Measurements from ENCODE around the gene COX17.

The COX17 gene

GRCh38 chr3:119663885-119664284 lies 13.3 kb downstream of the COX17 start:
- Histone ChIP-seq H3K9me3 (ENCODE audit: insufficient read depth, low read length, severe bottlenecking) (no peaks in the 10 kb centered on the region), H3K36me3 (ENCODE audit: insufficient read depth, low read length) (peaks cover 10% of the 10 kb centered on the region; the same call in 1 of the 2 replicates), H4K20me1 (ENCODE audit: insufficient read depth, low read length) (no peaks in the 10 kb centered on the region), H3K4me2 (ENCODE audit: insufficient read depth, low read length) (no peak overlapping the region), H3K79me2 (ENCODE audit: insufficient read depth, low read length) (no peaks in the 10 kb centered on the region), H2AFZ (ENCODE audit: low read depth, low read length) (no peak overlapping the region), H3K4me1 (ENCODE audit: insufficient read depth, low read length) (no peaks in the 10 kb centered on the region), H3K27me3 (ENCODE audit: insufficient read depth, low read length, poor library complexity) (no peaks in the 10 kb centered on the region), H3K4me3 (ENCODE audit: low read depth in 1 of 2, low read length in 2 of 2) (no peak overlapping the region), H3K27ac (ENCODE audit: low read length) (no peak overlapping the region), H3K9ac (ENCODE audit: low read depth, low read length) (no peak overlapping the region)
- DNase-seq (no peak), ATAC-seq (ENCODE audit: insufficient read depth, low read depth) (no peak)
- no peak for TF ChIP-seq CTCF (IDR thresholded peaks at IDR 0.05; ENCODE audit: borderline replicate concordance, extremely low read depth, low read length, poor library complexity, severe bottlenecking)
- TF ChIP-seq EZH2 (IDR thresholded peaks at IDR 0.05; ENCODE audit: borderline replicate concordance, low read depth, low read length, severe bottlenecking) = no peak

DNA sequence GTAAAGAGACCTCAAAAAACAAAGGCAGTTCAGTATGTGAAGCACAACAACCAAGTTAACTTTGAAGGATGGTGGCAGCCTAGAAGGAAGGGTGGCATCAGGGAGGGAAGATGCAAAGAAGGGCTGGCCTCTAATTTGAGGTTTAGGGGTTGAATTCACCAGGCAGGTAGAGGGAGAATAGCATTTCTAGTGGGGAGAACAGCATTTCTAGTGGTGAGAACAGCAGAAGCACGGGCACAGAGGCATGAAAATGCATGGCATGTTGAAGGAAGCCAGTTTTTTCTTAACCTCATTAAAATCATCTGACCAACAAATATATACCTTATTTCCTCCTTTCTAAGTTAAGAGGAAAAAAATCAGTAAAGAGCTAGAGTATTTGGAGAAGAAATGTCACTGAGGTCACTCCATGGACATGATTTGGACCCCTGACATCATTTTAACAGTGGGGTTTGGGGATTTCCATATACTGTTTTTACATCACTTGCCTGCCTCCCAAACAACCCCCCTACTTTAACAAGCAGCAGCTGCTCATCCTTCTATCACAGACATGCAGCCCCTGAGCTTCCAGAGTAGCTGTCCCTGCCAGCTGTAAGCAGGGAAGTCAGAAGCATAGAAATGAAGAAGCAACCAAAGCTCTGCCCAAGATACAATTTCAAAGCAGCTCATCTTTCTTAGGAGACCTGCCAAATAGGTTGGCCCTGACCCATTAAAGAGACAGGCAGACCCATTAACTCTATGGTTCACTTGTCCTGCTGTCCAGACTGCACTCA lies 14.4 kb downstream of the COX17 start:
- H3K4me2 ChIP-seq (ENCODE audit: insufficient read depth, low read length) = no peak overlapping the region
- no peak overlapping the region for H2AFZ ChIP-seq (ENCODE audit: low read depth, low read length)
- H4K20me1 ChIP-seq (ENCODE audit: insufficient read depth, low read length) = no peaks in the 10 kb centered on the region
- no peak overlapping the region for H3K9ac ChIP-seq (ENCODE audit: low read depth, low read length)
- H3K9me3 ChIP-seq (ENCODE audit: insufficient read depth, low read length, severe bottlenecking) = no peaks in the 10 kb centered on the region
- H3K27ac ChIP-seq (ENCODE audit: low read length) = no peak overlapping the region
- H3K27me3 ChIP-seq (ENCODE audit: insufficient read depth, low read length, poor library complexity) = no peaks in the 10 kb centered on the region
- DNase-seq (no peak), ATAC-seq (ENCODE audit: insufficient read depth, low read depth) (no peak)
- no peak overlapping the region for H3K4me3 ChIP-seq (ENCODE audit: low read depth in 1 of 2, low read length in 2 of 2)
- H3K79me2 ChIP-seq (ENCODE audit: insufficient read depth, low read length) = no peaks in the 10 kb centered on the region
- peaks cover 4% of the 10 kb centered on the region; the same call in 1 of the 2 replicates for H3K36me3 ChIP-seq (ENCODE audit: insufficient read depth, low read length)
- no peak for TF ChIP-seq CTCF (IDR thresholded peaks at IDR 0.05; ENCODE audit: borderline replicate concordance, extremely low read depth, low read length, poor library complexity, severe bottlenecking)
- no peak for TF ChIP-seq EZH2 (IDR thresholded peaks at IDR 0.05; ENCODE audit: borderline replicate concordance, low read depth, low read length, severe bottlenecking)
- no peaks in the 10 kb centered on the region for H3K4me1 ChIP-seq (ENCODE audit: insufficient read depth, low read length)

DNA sequence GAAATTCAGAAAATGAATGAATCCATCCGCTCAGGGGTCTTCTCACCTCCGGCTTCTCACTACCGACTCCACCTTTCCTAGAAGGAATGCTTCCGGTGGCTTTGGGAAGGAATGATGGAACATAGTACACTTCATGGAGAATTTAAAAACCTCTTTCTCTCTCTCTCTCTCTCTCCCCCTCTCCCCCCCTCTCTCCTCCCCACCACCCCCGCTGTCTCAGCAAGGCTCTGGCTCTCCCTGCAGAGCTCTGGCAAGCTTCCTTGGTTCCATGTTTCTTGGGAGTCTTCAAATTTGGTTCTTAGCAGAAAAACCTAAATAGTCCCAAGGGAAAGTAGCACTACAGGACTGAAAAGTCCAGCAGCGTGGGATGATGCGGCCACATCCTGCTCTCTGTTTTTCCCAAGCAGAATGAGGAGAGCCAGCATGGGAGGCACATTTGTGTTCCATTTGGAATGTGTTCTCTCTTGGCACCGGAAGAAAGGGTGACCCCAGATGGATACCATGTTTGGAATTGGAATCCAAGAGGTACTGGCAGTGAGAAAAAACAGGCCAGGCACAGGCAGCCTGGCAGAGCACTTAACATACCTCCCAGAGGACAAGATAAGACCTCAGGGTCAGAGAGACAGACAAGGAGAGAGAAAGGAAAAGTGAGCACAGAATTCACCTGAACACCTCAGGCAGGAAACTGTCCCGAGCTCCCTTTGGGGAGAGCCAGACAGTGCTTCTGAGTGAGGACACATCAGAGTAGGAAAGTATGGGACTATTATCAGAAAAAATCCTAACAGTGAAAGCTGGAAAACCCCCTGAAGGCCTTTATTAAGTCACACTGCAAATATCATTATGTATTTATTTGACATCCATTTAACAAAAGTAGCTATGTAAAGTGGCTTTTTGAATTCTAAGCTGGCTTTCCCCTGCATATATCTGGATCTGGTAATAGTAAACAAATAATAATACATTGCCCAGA lies 16.4 kb downstream of the COX17 start, which contains the start of gene POPDC2:
POPDC2 (minus strand) TSS at position 116 of the 967 bp plus-strand sequence. CDS start 166 bp downstream, outside the sequence.
- Histone ChIP-seq H3K27ac (ENCODE audit: low read length) (no peak within 1 kb of the TSS), H3K79me2 (ENCODE audit: insufficient read depth, low read length) (no peaks in the 10 kb centered on the region), H3K36me3 (ENCODE audit: insufficient read depth, low read length) (no peaks in the 10 kb centered on the region), H3K9ac (ENCODE audit: low read depth, low read length) (no peak within 1 kb of the TSS), H3K4me3 (ENCODE audit: low read depth in 1 of 2, low read length in 2 of 2) (no peak within 1 kb of the TSS), H3K4me1 (ENCODE audit: insufficient read depth, low read length) (no peaks in the 10 kb centered on the region), H3K4me2 (ENCODE audit: insufficient read depth, low read length) (no peak within 1 kb of the TSS), H3K27me3 (ENCODE audit: insufficient read depth, low read length, poor library complexity) (no peaks in the 10 kb centered on the region), H2AFZ (ENCODE audit: low read depth, low read length) (no peak within 1 kb of the TSS), H3K9me3 (ENCODE audit: insufficient read depth, low read length, severe bottlenecking) (no peaks in the 10 kb centered on the region), H4K20me1 (ENCODE audit: insufficient read depth, low read length) (no peaks in the 10 kb centered on the region)
- DNase-seq (no peak), ATAC-seq (ENCODE audit: insufficient read depth, low read depth) (no peak)
- TF ChIP-seq CTCF (IDR thresholded peaks at IDR 0.05; ENCODE audit: borderline replicate concordance, extremely low read depth, low read length, poor library complexity, severe bottlenecking) = no peak
- no peak for TF ChIP-seq EZH2 (IDR thresholded peaks at IDR 0.05; ENCODE audit: borderline replicate concordance, low read depth, low read length, severe bottlenecking)
